Measurements from ENCODE around the gene DOCK6. TPM values are rescaled to one million over a fixed set of nuclear protein-coding genes. Genes with fewer than 3 reads are reported as not detected.

Gene DOCK6
- total and polyA plus RNA-seq, 10 of the 15 experiments (the other 5 are each of a cell fraction or from before 2014, with no cell fraction given) = 0.76 to 24.8 (median 4.7) TPM

DNA sequence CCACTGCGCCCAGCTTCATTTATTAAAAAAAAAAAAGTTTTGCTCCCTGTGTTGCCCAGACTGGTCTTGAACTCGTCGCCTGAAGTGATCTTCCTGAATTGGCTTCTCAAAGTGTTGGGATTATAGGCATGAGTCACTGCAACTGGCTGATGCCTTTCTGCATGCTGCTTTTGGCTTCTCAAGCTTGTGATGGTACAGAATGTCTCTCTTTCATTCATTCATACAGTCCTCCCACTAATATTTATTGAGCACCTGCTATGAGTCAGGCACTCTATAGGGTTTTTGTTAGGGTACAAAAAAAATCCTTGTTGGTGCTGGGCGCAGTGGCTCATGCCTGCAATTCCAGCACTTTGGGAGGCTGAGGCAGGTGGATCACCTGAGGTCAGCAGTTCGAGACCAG lies 42.6 kb upstream of the DOCK6 start (continued):
- TF ChIP-seq, protein P1, sequence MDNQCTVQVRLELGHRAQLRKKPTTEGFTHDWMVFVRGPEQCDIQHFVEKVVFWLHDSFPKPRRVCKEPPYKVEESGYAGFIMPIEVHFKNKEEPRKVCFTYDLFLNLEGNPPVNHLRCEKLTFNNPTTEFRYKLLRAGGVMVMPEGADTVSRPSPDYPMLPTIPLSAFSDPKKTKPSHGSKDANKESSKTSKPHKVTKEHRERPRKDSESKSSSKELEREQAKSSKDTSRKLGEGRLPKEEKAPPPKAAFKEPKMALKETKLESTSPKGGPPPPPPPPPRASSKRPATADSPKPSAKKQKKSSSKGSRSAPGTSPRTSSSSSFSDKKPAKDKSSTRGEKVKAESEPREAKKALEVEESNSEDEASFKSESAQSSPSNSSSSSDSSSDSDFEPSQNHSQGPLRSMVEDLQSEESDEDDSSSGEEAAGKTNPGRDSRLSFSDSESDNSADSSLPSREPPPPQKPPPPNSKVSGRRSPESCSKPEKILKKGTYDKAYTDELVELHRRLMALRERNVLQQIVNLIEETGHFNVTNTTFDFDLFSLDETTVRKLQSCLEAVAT (IDR thresholded peaks at IDR 0.05) = no peak
- TF ChIP-seq, protein P2, sequence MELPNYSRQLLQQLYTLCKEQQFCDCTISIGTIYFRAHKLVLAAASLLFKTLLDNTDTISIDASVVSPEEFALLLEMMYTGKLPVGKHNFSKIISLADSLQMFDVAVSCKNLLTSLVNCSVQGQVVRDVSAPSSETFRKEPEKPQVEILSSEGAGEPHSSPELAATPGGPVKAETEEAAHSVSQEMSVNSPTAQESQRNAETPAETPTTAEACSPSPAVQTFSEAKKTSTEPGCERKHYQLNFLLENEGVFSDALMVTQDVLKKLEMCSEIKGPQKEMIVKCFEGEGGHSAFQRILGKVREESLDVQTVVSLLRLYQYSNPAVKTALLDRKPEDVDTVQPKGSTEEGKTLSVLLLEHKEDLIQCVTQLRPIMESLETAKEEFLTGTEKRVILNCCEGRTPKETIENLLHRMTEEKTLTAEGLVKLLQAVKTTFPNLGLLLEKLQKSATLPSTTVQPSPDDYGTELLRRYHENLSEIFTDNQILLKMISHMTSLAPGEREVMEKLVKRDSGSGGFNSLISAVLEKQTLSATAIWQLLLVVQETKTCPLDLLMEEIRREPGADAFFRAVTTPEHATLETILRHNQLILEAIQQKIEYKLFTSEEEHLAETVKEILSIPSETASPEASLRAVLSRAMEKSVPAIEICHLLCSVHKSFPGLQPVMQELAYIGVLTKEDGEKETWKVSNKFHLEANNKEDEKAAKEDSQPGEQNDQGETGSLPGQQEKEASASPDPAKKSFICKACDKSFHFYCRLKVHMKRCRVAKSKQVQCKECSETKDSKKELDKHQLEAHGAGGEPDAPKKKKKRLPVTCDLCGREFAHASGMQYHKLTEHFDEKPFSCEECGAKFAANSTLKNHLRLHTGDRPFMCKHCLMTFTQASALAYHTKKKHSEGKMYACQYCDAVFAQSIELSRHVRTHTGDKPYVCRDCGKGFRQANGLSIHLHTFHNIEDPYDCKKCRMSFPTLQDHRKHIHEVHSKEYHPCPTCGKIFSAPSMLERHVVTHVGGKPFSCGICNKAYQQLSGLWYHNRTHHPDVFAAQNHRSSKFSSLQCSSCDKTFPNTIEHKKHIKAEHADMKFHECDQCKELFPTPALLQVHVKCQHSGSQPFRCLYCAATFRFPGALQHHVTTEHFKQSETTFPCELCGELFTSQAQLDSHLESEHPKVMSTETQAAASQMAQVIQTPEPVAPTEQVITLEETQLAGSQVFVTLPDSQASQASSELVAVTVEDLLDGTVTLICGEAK (IDR thresholded peaks at IDR 0.05; ENCODE audit: borderline replicate concordance) = no peak
- TF ChIP-seq MTA3 (IDR thresholded peaks at IDR 0.05; ENCODE audit: borderline replicate concordance, low read length) = no peak
- TF ChIP-seq, protein P3, sequence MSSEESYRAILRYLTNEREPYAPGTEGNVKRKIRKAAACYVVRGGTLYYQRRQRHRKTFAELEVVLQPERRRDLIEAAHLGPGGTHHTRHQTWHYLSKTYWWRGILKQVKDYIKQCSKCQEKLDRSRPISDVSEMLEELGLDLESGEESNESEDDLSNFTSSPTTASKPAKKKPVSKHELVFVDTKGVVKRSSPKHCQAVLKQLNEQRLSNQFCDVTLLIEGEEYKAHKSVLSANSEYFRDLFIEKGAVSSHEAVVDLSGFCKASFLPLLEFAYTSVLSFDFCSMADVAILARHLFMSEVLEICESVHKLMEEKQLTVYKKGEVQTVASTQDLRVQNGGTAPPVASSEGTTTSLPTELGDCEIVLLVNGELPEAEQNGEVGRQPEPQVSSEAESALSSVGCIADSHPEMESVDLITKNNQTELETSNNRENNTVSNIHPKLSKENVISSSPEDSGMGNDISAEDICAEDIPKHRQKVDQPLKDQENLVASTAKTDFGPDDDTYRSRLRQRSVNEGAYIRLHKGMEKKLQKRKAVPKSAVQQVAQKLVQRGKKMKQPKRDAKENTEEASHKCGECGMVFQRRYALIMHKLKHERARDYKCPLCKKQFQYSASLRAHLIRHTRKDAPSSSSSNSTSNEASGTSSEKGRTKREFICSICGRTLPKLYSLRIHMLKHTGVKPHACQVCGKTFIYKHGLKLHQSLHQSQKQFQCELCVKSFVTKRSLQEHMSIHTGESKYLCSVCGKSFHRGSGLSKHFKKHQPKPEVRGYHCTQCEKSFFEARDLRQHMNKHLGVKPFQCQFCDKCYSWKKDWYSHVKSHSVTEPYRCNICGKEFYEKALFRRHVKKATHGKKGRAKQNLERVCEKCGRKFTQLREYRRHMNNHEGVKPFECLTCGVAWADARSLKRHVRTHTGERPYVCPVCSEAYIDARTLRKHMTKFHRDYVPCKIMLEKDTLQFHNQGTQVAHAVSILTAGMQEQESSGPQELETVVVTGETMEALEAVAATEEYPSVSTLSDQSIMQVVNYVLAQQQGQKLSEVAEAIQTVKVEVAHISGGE (CRISPR knock-in tag; IDR thresholded peaks at IDR 0.05) = no peak
- TF ChIP-seq, protein P4, sequence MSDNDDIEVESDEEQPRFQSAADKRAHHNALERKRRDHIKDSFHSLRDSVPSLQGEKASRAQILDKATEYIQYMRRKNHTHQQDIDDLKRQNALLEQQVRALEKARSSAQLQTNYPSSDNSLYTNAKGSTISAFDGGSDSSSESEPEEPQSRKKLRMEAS (IDR thresholded peaks at IDR 0.05; ENCODE audit: low read depth, low read length) = no peak
- no peak for TF ChIP-seq KLF5 (IDR thresholded peaks at IDR 0.05; ENCODE audit: partially characterized antibody)
- no peak for TF ChIP-seq ZNF274 (IDR thresholded peaks at IDR 0.05; ENCODE audit: insufficient read depth, insufficient read length)
- no peak for TF ChIP-seq ZNF384 (IDR thresholded peaks at IDR 0.05; ENCODE audit: borderline replicate concordance, low read depth, low read length)
- TF ChIP-seq GATAD2B (conservative IDR thresholded peaks at IDR 0.05; ENCODE audit: low read depth) = no peak
- TF ChIP-seq SMC3 (IDR thresholded peaks at IDR 0.05; ENCODE audit: borderline replicate concordance, low read length) = no peak
- TF ChIP-seq, protein P5, sequence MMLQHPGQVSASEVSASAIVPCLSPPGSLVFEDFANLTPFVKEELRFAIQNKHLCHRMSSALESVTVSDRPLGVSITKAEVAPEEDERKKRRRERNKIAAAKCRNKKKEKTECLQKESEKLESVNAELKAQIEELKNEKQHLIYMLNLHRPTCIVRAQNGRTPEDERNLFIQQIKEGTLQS (IDR thresholded peaks at IDR 0.05; ENCODE audit: borderline replicate concordance, extremely low read depth, low read depth, low read length) = no peak
- TF ChIP-seq NRF1 (conservative IDR thresholded peaks at IDR 0.05; ENCODE audit: low read depth, low read length) = no peak
- TF ChIP-seq FOXM1 (IDR thresholded peaks at IDR 0.05; ENCODE audit: low read depth, low read length) = no peak
- no peak for TF ChIP-seq TCF3 (IDR thresholded peaks at IDR 0.05; ENCODE audit: borderline replicate concordance, insufficient read depth, low read depth, low read length)
- no peak for TF ChIP-seq RAD21 (IDR thresholded peaks at IDR 0.05; ENCODE audit: insufficient read depth, low read depth, low read length)
